OCI-LY3 (cell line): Measurements from ENCODE around the gene POLH.

Source experiments
- CTCF ChIP-seq: fragments of 200-600, 300-600 bp; sonication (generic); IDR thresholded peaks from 2 replicates; pipeline ENCODE4 v1.5.1; 2014; ENCODE audit warnings: antibody characterized with exemption, low read length, low read depth
- EZH2phosphoT487 ChIP-seq: fragments of 200-600 bp; shearing (Covaris generic); IDR thresholded peaks from 2 replicates; pipeline ENCODE4 v1.6.1; 2018; ENCODE audit warnings: antibody characterized with exemption, mixed run types, low read depth

DNA sequence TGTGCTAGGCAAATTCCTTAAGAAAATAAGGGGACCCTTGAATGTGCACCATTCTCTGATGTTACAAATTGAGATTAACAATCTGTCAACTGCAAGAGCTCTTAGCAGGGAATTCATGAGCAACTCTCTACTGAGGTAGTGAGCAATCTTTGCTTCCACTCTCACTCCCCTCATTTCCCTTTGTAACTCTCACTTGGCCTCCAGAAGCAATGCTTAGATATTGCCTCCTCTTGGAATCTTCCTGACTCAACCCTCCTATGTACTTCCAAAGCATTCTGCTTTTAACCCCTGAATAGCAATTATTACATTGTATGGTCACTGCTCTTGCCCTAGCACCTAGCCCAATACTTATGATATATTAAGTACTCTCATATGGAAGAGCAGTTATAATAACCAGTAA is 16.7 kb upstream of the POLH start:
- TF ChIP-seq CTCF (no peak), EZH2phosphoT487 (no peak)
